ENCODE measurements around the gene PCDHGC3.

Gene PCDHGC3

DNA sequence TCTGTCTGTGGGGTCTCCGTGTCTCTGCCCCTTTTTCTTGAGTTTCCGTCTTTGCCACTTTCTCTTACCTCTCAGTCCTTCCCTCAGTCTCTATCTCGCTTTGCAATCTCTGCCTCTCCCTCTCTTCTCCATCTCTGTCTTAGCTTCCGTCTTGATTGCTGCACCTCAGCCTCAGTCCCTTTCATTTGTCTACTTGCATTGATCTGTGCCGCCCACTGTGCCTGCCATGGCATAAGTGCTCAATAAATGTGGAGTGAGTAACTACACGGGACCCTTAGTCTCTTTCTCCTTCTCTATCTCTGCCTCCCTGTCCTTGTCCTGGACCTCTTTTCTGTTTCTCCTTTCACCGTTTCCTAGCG is 19.7 kb downstream of the PCDHGC3 start:
- TF ChIP-seq CTCF (IDR thresholded peaks at IDR 0.05; ENCODE audit: low read depth, low read length, missing control alignments): no peak
- no peak overlapping the region for H3K4me3 ChIP-seq (ENCODE audit: low read depth, low read length)
- no peak for DNase-seq (ENCODE audit: low read depth)

DNA sequence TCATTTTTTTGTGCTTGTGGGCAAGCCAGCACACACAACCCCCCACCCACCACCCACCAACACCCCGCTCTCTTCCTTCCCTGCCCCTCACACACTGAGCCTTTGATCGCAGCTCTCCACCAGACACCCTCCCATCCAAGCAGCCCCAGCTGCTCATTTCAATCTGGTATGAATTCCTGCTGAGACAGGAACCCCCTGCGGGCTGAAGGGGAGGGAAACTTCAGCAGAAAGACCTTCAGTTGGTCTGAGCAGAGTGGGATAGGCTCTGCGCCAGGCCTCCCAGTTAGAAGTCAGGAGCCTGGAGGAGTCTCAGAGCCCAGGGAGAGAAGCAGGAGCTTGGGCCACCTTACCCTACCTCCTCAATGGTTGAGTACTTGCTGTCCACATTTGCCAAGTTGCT is 20.3 kb downstream of the PCDHGC3 start:
- no peak for TF ChIP-seq CTCF (IDR thresholded peaks at IDR 0.05; ENCODE audit: low read depth, low read length, missing control alignments)
- H3K4me3 ChIP-seq (ENCODE audit: low read depth, low read length): no peak overlapping the region
- no peak for DNase-seq (ENCODE audit: low read depth)

- no peak overlapping the region for H3K4me3 ChIP-seq (ENCODE audit: low read depth, low read length)
- no peak for TF ChIP-seq CTCF (IDR thresholded peaks at IDR 0.05; ENCODE audit: low read depth, low read length, missing control alignments)
- no peak for DNase-seq (ENCODE audit: low read depth)
Measured at GRCh38 chr5:141501761-141502160, 26.0 kb downstream of the PCDHGC3 start.

GRCh38 chr5:141503681-141504080 is 27.9 kb downstream of the PCDHGC3 start:
- TF ChIP-seq CTCF (IDR thresholded peaks at IDR 0.05; ENCODE audit: low read depth, low read length, missing control alignments): no peak
- H3K4me3 ChIP-seq (ENCODE audit: low read depth, low read length): no peak overlapping the region
- no peak for DNase-seq (ENCODE audit: low read depth)

- no peak for DNase-seq (ENCODE audit: low read depth)
- no peak overlapping the region for H3K4me3 ChIP-seq (ENCODE audit: low read depth, low read length)
- no peak for TF ChIP-seq CTCF (IDR thresholded peaks at IDR 0.05; ENCODE audit: low read depth, low read length, missing control alignments)
Measured at GRCh38 chr5:141504216-141504615, 28.4 kb downstream of the PCDHGC3 start.

- no peak overlapping the region for H3K4me3 ChIP-seq (ENCODE audit: low read depth, low read length)
- TF ChIP-seq CTCF (IDR thresholded peaks at IDR 0.05; ENCODE audit: low read depth, low read length, missing control alignments): no peak
- DNase-seq (ENCODE audit: low read depth): no peak
Measured at GRCh38 chr5:141506381-141507155, 30.8 kb downstream of the PCDHGC3 start.
